ACC112 (cell line): ENCODE data around the gene PABPN1.
A peak's percentile ranks its signal among the peaks of the same experiment; 100 is the strongest.
"Not testable (repeated sequence)": the region's sequence is repeated elsewhere in the genome, so short reads cannot be mapped to it uniquely, and the experiment has no call there.

Source experiments
- H2AFZ ChIP-seq: fragments of 200-600 bp; sonication (generic); one replicate; pipeline ENCODE4 v1.6.0; 2017; ENCODE audit warnings: antibody characterized with exemption, low read length; ENCODE audit not compliant: unreplicated experiment
- H3K27ac ChIP-seq: fragments of 200-600 bp; sonication (generic); 2 replicates; pipeline ENCODE4 v1.5.1; 2014; ENCODE audit warnings: low read depth, mild to moderate bottlenecking, antibody characterized with exemption, low read length, moderate library complexity
- H3K27me3 ChIP-seq: fragments of 200-600 bp; sonication (generic); 2 replicates; pipeline ENCODE4 v1.6.1; 2014; ENCODE audit warnings: mild to moderate bottlenecking, antibody characterized with exemption, low read length, moderate library complexity, mixed read lengths; ENCODE audit not compliant: insufficient read depth
- H3K36me3 ChIP-seq: fragments of 200-600 bp; sonication (generic); 2 replicates; pipeline ENCODE4 v1.6.1; 2016; ENCODE audit warnings: mild to moderate bottlenecking, antibody characterized with exemption, low read length, moderate library complexity, mixed read lengths; ENCODE audit not compliant: insufficient read depth
- H3K4me1 ChIP-seq: fragments of 200-600 bp; sonication (generic); one replicate; pipeline ENCODE4 v1.6.1; 2016; ENCODE audit warnings: low read length, mixed read lengths; ENCODE audit not compliant: insufficient read depth, unreplicated experiment, control insufficient read depth
- H3K4me3 ChIP-seq: fragments of 200-600 bp; sonication (generic); 2 replicates; pipeline ENCODE4 v1.5.1; 2014; ENCODE audit warnings: mild to moderate bottlenecking, low read depth, low read length
- H3K79me2 ChIP-seq: fragments of 200-600 bp; sonication (generic); one replicate; pipeline ENCODE4 v1.6.0; 2016; ENCODE audit warnings: low read length; ENCODE audit not compliant: control insufficient read depth, unreplicated experiment, insufficient read depth

Gene PABPN1

DNA sequence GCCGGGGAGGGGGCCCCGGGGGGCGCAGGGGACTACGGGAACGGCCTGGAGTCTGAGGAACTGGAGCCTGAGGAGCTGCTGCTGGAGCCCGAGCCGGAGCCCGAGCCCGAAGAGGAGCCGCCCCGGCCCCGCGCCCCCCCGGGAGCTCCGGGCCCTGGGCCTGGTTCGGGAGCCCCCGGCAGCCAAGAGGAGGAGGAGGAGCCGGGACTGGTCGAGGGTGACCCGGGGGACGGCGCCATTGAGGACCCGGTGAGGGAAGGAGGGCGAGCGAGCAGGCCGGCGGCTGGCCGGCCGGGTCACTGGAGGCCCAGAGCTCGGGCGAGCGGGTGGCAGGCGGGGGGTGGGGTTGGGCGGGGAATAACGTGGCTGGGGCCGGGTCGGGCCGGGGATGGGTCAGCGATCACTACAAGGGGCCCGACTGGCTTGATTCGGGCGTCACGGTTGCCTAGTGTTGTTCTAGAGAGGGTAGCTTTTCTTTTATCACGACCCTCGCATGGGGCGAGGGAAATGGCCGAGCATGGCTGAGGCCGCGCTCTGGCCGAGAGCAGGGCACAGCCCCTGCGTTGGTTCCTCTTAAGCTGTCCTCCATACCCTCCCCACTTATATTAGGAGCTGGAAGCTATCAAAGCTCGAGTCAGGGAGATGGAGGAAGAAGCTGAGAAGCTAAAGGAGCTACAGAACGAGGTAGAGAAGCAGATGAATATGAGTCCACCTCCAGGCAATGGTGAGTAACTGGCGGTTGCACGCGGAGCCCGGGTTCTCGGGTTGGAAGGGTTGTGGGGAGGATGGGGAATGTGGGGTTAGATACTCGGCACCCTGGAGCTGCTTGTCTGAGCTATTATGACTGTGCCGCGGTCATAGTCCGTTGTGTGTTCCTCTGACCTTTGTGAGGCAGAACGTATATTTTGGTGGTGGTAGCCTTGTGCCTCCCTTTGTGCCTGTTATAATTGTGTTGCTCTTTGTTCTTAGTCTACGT lies 603 bp downstream of the PABPN1 start:
- peaks cover 37% of the 10 kb centered on the region for H3K36me3 ChIP-seq
- H3K4me3 ChIP-seq, result peak overlapping the region; percentile 91
- no peaks in the 10 kb centered on the region for H3K27me3 ChIP-seq
- peak overlapping the region; percentile 90 for H3K27ac ChIP-seq
- H3K4me1 ChIP-seq, result peaks cover 14% of the 10 kb centered on the region
- peaks cover 33% of the 10 kb centered on the region for H3K79me2 ChIP-seq
- no peak overlapping the region for H2AFZ ChIP-seq

GRCh38 chr14:23322568-23323517 lies 1.6 kb downstream of the PABPN1 start:
- Histone ChIP-seq H3K27ac (peak overlapping the region; percentile 90), H3K4me3 (peak overlapping the region; percentile 91), H3K79me2 (peaks cover 29% of the 10 kb centered on the region), H3K4me1 (peaks cover 14% of the 10 kb centered on the region), H3K36me3 (peaks cover 28% of the 10 kb centered on the region), H2AFZ (no peak overlapping the region), H3K27me3 (no peaks in the 10 kb centered on the region)

GRCh38 chr14:23323838-23324454 lies 2.7 kb downstream of the PABPN1 start:
- Histone ChIP-seq H2AFZ (no peak overlapping the region), H3K27ac (no peak overlapping the region), H3K4me1 (peaks cover 14% of the 10 kb centered on the region)

DNA sequence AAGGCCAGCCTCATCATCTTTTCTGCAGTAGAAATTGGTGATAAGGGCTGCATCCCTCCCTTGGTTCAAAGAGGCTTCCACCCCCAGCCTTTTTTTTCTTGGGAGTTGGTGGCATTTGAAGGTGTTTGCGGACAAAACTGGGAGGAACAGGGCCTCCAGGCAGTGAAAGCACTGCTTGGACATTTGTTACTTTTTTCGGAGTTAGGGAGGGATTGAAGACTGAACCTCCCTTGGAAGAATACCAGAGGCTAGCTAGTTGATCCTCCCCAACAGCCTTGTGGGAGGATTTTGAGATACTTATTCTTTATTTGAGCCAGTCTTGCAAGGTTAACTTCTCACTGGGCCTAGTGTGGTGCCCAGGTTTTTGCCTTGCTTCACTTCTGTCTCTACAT lies 3.2 kb downstream of the PABPN1 start:
- peaks cover 14% of the 10 kb centered on the region for H3K4me1 ChIP-seq
- no peak overlapping the region for H3K4me3 ChIP-seq
- H2AFZ ChIP-seq, result no peak overlapping the region
- H3K27me3 ChIP-seq, result no peaks in the 10 kb centered on the region
- H3K36me3 ChIP-seq, result peaks cover 25% of the 10 kb centered on the region
- H3K27ac ChIP-seq, result no peak overlapping the region
- peaks cover 29% of the 10 kb centered on the region for H3K79me2 ChIP-seq

More at GRCh38 chr14:23323838-23324454, 2.7 kb downstream of the PABPN1 start:
- Histone ChIP-seq H3K4me3 (no peak overlapping the region; the same call in 1 of the 2 replicates), H3K79me2 (peaks cover 29% of the 10 kb centered on the region), H3K36me3 (peaks cover 28% of the 10 kb centered on the region), H3K27me3 (no peaks in the 10 kb centered on the region)

DNA sequence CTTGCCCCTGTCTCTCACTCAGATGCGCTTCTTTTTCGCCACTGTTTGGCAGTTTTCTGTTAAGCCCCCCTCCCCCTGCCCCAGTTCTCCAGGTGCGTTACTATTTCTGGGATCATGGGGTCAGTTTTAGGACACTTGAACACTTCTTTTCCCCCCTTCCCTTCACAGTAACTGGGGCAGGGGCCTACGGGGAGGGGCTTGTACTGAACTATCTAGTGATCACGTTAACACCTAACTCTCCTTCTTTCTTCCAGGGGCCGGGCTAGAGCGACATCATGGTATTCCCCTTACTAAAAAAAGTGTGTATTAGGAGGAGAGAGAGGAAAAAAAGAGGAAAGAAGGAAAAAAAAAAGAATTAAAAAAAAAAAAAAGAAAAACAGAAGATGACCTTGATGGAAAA lies 3.7 kb downstream of the PABPN1 start:
- Histone ChIP-seq H3K27ac (no peak overlapping the region), H3K4me1 (peaks cover 14% of the 10 kb centered on the region), H3K79me2 (peaks cover 29% of the 10 kb centered on the region), H2AFZ (no peak overlapping the region), H3K4me3 (no peak overlapping the region), H3K36me3 (peaks cover 20% of the 10 kb centered on the region; the same call in 1 of the 2 replicates), H3K27me3 (no peaks in the 10 kb centered on the region)

GRCh38 chr14:23325746-23326145 lies 4.5 kb downstream of the PABPN1 start:
- Histone ChIP-seq H3K79me2 (peaks cover 29% of the 10 kb centered on the region), H3K36me3 (peaks cover 12% of the 10 kb centered on the region; the same call in 1 of the 2 replicates)
- H2AFZ ChIP-seq, H3K4me1 ChIP-seq, H3K4me3 ChIP-seq, H3K27ac ChIP-seq, H3K27me3 ChIP-seq: not testable (repeated sequence)

DNA sequence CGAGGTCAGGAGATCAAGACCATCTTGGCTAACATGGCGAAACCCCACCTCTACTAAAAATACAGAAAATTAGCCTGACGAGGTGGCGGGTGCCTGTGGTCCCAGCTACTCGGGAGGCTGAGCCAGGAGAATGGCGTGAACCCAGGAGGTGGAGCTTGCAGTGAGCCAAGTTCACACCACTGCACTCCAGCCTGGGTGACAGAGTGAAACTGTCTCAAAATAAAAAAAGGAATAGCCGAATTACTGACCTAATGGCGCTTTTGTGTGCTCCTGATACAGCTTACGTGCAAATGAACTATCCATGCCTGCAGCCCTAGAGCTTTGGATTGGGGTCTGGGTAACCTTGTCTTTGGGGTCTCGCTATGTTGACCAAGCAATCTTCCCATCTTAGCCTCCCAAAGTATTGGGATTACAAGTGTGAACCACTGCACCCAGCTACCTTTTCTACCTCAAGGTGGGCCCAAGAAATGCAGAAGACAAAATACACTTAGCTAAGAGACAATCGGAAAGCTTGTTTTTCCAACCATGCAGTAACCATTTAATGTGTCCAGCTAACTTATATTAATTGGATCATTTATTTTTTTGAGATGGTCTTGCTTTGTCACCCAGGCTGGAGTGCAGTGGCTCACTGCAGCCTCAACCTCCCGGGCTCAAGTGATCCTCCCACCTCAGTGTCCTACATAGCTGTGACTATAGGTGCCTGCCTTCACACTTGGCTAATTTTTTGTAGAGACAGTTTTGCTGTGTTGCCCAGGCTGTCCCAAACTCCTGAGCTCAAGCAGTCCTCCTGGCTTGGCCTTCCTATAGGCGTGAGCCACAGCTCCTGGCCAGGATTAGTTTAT lies 5.5 kb downstream of the PABPN1 start:
- Histone ChIP-seq H3K27ac (no peak overlapping the region), H3K27me3 (no peaks in the 10 kb centered on the region), H3K4me3 (no peak overlapping the region), H3K36me3 (peaks cover 11% of the 10 kb centered on the region; the same call in 1 of the 2 replicates), H2AFZ (no peak overlapping the region), H3K79me2 (peaks cover 29% of the 10 kb centered on the region), H3K4me1 (peaks cover 8% of the 10 kb centered on the region)

DNA sequence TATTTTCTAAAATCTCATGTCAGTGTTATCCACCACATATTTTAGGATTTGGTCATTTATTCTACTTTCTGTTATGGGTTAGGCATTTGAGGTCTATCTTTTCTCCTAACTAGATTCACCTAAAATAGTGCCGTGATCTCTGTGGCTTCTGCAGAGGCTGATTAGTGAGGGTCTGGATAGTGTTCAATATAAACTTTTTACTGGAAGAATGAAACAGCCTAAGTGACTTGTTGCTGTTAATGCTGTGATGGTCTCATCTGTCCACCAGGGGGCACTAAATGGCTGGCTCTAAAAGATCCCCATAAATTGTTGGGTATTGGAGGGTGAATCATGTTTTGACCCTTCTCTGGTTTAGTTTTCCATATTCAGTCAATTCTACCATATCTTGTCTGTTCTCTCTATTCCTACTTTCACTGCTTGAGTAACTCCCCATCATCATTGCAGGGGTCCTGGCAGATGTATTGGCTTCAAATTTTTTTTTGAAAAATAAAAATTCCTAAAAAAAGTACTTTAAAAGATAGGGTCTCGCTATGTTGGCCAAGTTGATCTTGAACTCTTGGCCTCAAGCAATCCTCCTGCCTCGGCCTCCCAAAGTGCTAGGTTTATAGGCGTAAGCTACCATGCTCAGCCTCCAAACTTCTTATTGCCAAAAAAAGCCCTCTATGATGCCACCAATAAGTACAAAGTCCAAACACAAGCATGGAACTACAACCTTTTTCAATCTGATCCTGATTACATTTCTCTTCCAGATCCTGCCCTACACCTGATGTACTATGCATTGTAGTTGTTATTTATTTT lies 6.9 kb downstream of the PABPN1 start:
- H3K4me3 ChIP-seq, result no peak overlapping the region
- peaks cover 15% of the 10 kb centered on the region for H3K79me2 ChIP-seq
- H3K36me3 ChIP-seq, result peaks cover 11% of the 10 kb centered on the region; the same call in 1 of the 2 replicates
- peaks cover 4% of the 10 kb centered on the region for H3K4me1 ChIP-seq
- peaks cover under 1% of the 10 kb centered on the region; the same call in 1 of the 2 replicates for H3K27me3 ChIP-seq
- no peak overlapping the region for H2AFZ ChIP-seq
- no peak overlapping the region for H3K27ac ChIP-seq

DNA sequence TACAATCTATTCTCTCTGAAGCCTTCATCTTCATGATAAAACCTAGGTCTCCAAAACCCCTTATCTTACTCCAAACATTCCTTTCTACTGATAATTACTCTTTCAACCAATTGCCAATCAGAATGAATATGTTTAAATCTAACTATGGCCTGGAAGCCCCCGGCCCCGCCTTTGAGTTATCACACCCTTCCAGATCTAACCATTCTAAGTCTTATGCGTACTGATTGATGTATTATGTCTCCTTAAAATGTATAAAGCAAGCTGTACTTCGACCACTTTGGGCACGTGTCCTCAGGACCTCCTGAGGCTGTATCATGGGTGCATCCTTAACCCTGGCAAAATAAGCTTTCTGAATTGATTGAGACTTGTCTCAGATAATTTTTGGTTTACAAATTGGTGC lies 14.4 kb downstream of the PABPN1 start:
- no peaks in the 10 kb centered on the region; the same call in 1 of the 2 replicates for H3K36me3 ChIP-seq
- H3K79me2 ChIP-seq, result no peaks in the 10 kb centered on the region
- peaks cover 19% of the 10 kb centered on the region for H3K27me3 ChIP-seq
- no peak overlapping the region for H2AFZ ChIP-seq
- H3K4me1 ChIP-seq, result no peaks in the 10 kb centered on the region
- H3K4me3 ChIP-seq, result no peak overlapping the region
- H3K27ac ChIP-seq, result no peak overlapping the region
